ENCODE data around the gene DENND4C.

The DENND4C gene

GRCh38 chr9:19381656-19382055, 151.2 kb downstream of the DENND4C start:
- TF ChIP-seq, protein P1, sequence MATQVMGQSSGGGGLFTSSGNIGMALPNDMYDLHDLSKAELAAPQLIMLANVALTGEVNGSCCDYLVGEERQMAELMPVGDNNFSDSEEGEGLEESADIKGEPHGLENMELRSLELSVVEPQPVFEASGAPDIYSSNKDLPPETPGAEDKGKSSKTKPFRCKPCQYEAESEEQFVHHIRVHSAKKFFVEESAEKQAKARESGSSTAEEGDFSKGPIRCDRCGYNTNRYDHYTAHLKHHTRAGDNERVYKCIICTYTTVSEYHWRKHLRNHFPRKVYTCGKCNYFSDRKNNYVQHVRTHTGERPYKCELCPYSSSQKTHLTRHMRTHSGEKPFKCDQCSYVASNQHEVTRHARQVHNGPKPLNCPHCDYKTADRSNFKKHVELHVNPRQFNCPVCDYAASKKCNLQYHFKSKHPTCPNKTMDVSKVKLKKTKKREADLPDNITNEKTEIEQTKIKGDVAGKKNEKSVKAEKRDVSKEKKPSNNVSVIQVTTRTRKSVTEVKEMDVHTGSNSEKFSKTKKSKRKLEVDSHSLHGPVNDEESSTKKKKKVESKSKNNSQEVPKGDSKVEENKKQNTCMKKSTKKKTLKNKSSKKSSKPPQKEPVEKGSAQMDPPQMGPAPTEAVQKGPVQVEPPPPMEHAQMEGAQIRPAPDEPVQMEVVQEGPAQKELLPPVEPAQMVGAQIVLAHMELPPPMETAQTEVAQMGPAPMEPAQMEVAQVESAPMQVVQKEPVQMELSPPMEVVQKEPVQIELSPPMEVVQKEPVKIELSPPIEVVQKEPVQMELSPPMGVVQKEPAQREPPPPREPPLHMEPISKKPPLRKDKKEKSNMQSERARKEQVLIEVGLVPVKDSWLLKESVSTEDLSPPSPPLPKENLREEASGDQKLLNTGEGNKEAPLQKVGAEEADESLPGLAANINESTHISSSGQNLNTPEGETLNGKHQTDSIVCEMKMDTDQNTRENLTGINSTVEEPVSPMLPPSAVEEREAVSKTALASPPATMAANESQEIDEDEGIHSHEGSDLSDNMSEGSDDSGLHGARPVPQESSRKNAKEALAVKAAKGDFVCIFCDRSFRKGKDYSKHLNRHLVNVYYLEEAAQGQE (IDR thresholded peaks at IDR 0.05; ENCODE audit: insufficient read depth in 1 of 2, low read depth in 2 of 2, low read length in 2 of 2), result no peak
- TF ChIP-seq POLR2AphosphoS5 (IDR thresholded peaks at IDR 0.05; ENCODE audit: low read depth, low read length), result no peak

- no peak for TF ChIP-seq POLR2AphosphoS5 (IDR thresholded peaks at IDR 0.05; ENCODE audit: low read depth, low read length)
- no peak for TF ChIP-seq SIN3A (IDR thresholded peaks at IDR 0.05; ENCODE audit: borderline replicate concordance, insufficient read depth, low read length)
- TF ChIP-seq, protein P1 (IDR thresholded peaks at IDR 0.05; ENCODE audit: insufficient read depth in 1 of 2, low read depth in 2 of 2, low read length in 2 of 2), result no peak
- TF ChIP-seq TAF1 (IDR thresholded peaks at IDR 0.05; ENCODE audit: borderline replicate concordance, insufficient read depth, low read length), result no peak
- no peak for TF ChIP-seq FOXP2 (optimal IDR thresholded peaks at IDR 0.05; ENCODE audit: borderline replicate concordance, extremely low read depth, extremely low read length, insufficient read depth)
These were observed 155.5 kb downstream of the DENND4C start for GRCh38 chr9:19385786-19386501.

DNA sequence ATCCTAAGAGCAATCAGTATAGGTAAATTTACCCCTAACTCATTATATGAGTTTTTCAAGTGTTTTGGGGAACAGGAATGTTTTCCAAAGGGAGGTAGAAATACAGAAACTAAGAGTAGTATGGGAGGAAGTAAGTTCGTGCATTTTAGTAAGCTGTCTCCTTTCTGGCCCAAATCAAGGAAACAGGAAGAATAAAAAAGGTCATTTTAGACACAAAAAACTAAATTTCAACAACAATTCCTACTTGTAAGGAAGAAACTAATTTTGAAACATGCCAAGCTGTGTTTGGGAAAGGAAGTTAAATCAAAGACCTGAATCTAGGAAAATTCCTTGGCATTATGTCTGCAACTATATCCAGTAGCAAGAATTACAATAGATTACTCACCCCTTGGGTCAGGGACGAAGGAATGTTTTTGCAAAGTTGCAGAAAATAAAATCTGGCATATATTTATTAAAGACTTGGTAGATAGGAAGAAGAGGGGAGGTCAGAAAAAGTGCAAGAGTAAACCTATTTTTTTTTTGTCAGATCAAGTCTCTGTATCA, 156.1 kb downstream of the DENND4C start:
- TF ChIP-seq, protein P1 (IDR thresholded peaks at IDR 0.05; ENCODE audit: insufficient read depth in 1 of 2, low read depth in 2 of 2, low read length in 2 of 2), result no peak
- TF ChIP-seq FOXP2 (optimal IDR thresholded peaks at IDR 0.05; ENCODE audit: borderline replicate concordance, extremely low read depth, extremely low read length, insufficient read depth) (no peak), SIN3A (IDR thresholded peaks at IDR 0.05; ENCODE audit: borderline replicate concordance, insufficient read depth, low read length) (no peak), POLR2AphosphoS5 (IDR thresholded peaks at IDR 0.05; ENCODE audit: low read depth, low read length) (no peak), TAF1 (IDR thresholded peaks at IDR 0.05; ENCODE audit: borderline replicate concordance, insufficient read depth, low read length) (no peak)

DNA sequence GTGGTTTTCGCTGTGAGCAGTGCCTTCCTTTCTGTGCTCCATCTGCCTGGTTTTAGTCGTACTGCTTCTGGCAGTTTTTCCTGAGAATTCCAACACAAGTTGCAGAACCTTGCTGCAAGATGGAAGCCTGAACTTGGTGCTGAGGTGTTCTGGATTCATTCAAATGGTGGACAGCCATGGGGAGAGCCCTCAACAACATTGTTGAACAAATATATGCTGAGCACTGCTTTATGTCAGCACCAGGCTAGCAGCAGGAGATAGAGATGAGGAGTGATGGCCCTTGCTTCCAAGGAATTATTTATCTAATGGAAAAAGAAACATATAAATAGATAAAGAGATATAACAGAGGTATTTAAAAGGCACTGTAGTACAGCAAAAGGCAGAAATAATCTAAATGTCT, 156.8 kb downstream of the DENND4C start:
- no peak for TF ChIP-seq FOXP2 (optimal IDR thresholded peaks at IDR 0.05; ENCODE audit: borderline replicate concordance, extremely low read depth, extremely low read length, insufficient read depth)
- TF ChIP-seq TAF1 (IDR thresholded peaks at IDR 0.05; ENCODE audit: borderline replicate concordance, insufficient read depth, low read length), result no peak
- TF ChIP-seq, protein P1 (IDR thresholded peaks at IDR 0.05; ENCODE audit: insufficient read depth in 1 of 2, low read depth in 2 of 2, low read length in 2 of 2), result no peak
- TF ChIP-seq POLR2AphosphoS5 (IDR thresholded peaks at IDR 0.05; ENCODE audit: low read depth, low read length), result no peak
- TF ChIP-seq SIN3A (IDR thresholded peaks at IDR 0.05; ENCODE audit: borderline replicate concordance, insufficient read depth, low read length), result no peak

Measured in PFSK-1 (cell line).